COR-L47 (cell line): ENCODE measurements around the gene PRMT6.
"Not testable (repeated sequence)": the region's sequence is repeated elsewhere in the genome, so short reads cannot be mapped to it uniquely, and the experiment has no call there.

Experiments used
- DNase-seq: peaks from one replicate; lab custom pipeline; 2025; lab: John Stamatoyannopoulos, UW

Gene PRMT6

GRCh38 chr1:107056426-107057196 lies at the start of gene PRMT6:
PRMT6 (plus strand) TSS chr1:107056674; CDS start chr1:107056716, 42 bp downstream.
- peak; percentile 76 for DNase-seq

- DNase-seq, result no peak
Measured at GRCh38 chr1:107009281-107009680, 47.2 kb upstream of the PRMT6 start.

- no peak for DNase-seq
Measured at GRCh38 chr1:107010582-107010981, 45.9 kb upstream of the PRMT6 start.

- no peak for DNase-seq
Measured at GRCh38 chr1:107016376-107016978, 40.0 kb upstream of the PRMT6 start.

- DNase-seq, result no peak
Measured at GRCh38 chr1:107018445-107018844, 38.0 kb upstream of the PRMT6 start.

GRCh38 chr1:107019166-107019565 lies 37.3 kb upstream of the PRMT6 start:
- DNase-seq, result no peak

- not testable (repeated sequence) for DNase-seq
Measured at GRCh38 chr1:107038874-107039273, 17.6 kb upstream of the PRMT6 start.

- not testable (repeated sequence) for DNase-seq
Measured at GRCh38 chr1:107044310-107045220, 11.9 kb upstream of the PRMT6 start.

GRCh38 chr1:107047602-107048001 lies 8.9 kb upstream of the PRMT6 start:
- DNase-seq, result no peak

GRCh38 chr1:107048241-107048640 lies 8.2 kb upstream of the PRMT6 start:
- no peak for DNase-seq

- DNase-seq, result no peak
Measured at GRCh38 chr1:107051266-107051665, 5.2 kb upstream of the PRMT6 start.

GRCh38 chr1:107055919-107056425 lies 502 bp upstream of the PRMT6 start:
- DNase-seq, result not testable (repeated sequence)

- DNase-seq, result peak; percentile 75
Measured at GRCh38 chr1:107057197-107058133, 991 bp downstream of the PRMT6 start.

- no peak for DNase-seq
Measured at GRCh38 chr1:107058245-107059032, 2.0 kb downstream of the PRMT6 start.

- no peak for DNase-seq
Measured at GRCh38 chr1:107061886-107062285, 5.4 kb downstream of the PRMT6 start.

- DNase-seq, result no peak
Measured at GRCh38 chr1:107073493-107073892, 17.0 kb downstream of the PRMT6 start.

GRCh38 chr1:107076841-107077240 lies 20.4 kb downstream of the PRMT6 start:
- no peak for DNase-seq

- DNase-seq, result no peak
Measured at GRCh38 chr1:107079249-107079648, 22.8 kb downstream of the PRMT6 start.

- DNase-seq, result no peak
Measured at GRCh38 chr1:107081102-107081501, 24.6 kb downstream of the PRMT6 start.

- DNase-seq, result no peak
Measured at GRCh38 chr1:107091418-107091817, 34.9 kb downstream of the PRMT6 start.
